MM.1S (cell line): ENCODE results near the gene NFATC2.

Source experiments
- EZH2 ChIP-seq: fragments of 300-600 bp; sonication (generic); optimal IDR thresholded peaks from 2 replicates; pipeline ENCODE3; 2017; ENCODE audit warnings: low read depth, mild to moderate bottlenecking, antibody characterized with exemption, low read length, mixed read lengths
- TF ChIP-seq, protein P1 (sequence below): fragments of 300-600 bp; sonication (generic); IDR thresholded peaks from 2 replicates; pipeline ENCODE4 v1.5.1; 2016; ENCODE audit warnings: antibody characterized with exemption, low read length, mixed read lengths

DNA sequence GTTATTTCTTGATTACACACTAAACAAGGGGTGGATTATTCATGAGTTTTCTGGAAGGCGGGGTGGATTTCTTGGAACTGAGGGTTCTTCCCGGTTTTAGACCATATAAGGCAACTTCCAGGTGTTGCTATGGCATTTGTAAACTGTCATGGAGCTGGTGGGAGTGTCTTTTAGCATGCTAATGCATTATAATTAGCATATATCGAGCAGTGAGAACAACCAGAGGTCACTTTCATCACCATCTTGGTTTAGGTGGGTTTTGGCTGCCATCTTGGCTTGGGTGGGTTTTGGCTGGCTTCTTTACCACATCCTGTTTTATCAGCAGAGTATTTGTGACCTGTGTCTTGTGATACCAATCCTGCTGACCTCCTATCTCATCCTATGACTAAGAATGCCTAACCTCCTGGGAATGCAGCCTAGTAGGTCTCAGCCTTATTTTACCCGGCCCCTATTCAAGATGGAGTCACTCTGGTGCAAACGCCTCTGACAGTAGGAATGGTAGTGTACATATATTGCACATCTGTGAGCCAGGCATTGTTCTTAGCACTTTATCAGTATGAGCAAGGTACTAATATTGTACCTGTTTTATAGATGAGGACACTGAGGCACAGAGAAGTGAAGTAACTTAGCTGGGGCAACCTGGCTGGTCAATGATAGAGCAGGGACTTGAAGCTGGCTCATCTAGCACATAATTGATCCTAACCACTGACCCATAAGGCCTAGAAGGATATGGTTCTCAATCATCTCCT is 203.7 kb downstream of the NFATC2 start:
- TF ChIP-seq, protein P1, sequence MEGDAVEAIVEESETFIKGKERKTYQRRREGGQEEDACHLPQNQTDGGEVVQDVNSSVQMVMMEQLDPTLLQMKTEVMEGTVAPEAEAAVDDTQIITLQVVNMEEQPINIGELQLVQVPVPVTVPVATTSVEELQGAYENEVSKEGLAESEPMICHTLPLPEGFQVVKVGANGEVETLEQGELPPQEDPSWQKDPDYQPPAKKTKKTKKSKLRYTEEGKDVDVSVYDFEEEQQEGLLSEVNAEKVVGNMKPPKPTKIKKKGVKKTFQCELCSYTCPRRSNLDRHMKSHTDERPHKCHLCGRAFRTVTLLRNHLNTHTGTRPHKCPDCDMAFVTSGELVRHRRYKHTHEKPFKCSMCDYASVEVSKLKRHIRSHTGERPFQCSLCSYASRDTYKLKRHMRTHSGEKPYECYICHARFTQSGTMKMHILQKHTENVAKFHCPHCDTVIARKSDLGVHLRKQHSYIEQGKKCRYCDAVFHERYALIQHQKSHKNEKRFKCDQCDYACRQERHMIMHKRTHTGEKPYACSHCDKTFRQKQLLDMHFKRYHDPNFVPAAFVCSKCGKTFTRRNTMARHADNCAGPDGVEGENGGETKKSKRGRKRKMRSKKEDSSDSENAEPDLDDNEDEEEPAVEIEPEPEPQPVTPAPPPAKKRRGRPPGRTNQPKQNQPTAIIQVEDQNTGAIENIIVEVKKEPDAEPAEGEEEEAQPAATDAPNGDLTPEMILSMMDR = no peak
- TF ChIP-seq EZH2 = no peak
